Neural progenitor cell (in vitro differentiated cells): ENCODE data around the gene ADAMTSL1. TPM values are rescaled to one million over a fixed set of nuclear protein-coding genes. Genes with fewer than 3 reads are reported as not detected.

Experiments used
- DNase-seq: peaks from one replicate; pipeline ENCODE4 v3.0.0-alpha.2; 2016; ENCODE audit warnings: low spot score
- H2AFZ ChIP-seq: fragments of 200-600 bp; sonication (generic); replicated peaks from 2 replicates; pipeline ENCODE4 v1.6.1; 2016; ENCODE audit warnings: antibody characterized with exemption
- H3F3A ChIP-seq: fragments of 200-600 bp; sonication (generic); 2 replicates; pipeline ENCODE4 v1.6.1; 2016; ENCODE audit warnings: antibody characterized with exemption, low read depth
- H3K27ac ChIP-seq: fragments of 200-600 bp; sonication (generic); 2 replicates; pipeline ENCODE4 v1.5.1; 2016; ENCODE audit warnings: mild to moderate bottlenecking
- H3K27me3 ChIP-seq: fragments of 200-600 bp; sonication (generic); 2 replicates; pipeline ENCODE4 v1.6.1; 2016; ENCODE audit warnings: mild to moderate bottlenecking, moderate library complexity
- H3K36me3 ChIP-seq: fragments of 200-600 bp; sonication (generic); 2 replicates; pipeline ENCODE4 v1.5.1; 2016
- H3K4me1 ChIP-seq: fragments of 200-600 bp; sonication (generic); 2 replicates; pipeline ENCODE4 v1.6.1; 2016; ENCODE audit warnings: mixed run types
- H3K4me2 ChIP-seq: fragments of 200-600 bp; sonication (generic); 2 replicates; pipeline ENCODE4 v1.6.1; 2016
- H3K4me3 ChIP-seq: fragments of 200-600 bp; sonication (generic); 2 replicates; pipeline ENCODE4 v1.5.1; 2016
- H3K79me2 ChIP-seq: fragments of 200-600 bp; sonication (generic); 2 replicates; pipeline ENCODE4 v1.6.1; 2016; ENCODE audit warnings: low read depth
- H3K9ac ChIP-seq: fragments of 200-600 bp; sonication (generic); 2 replicates; pipeline ENCODE4 v1.6.1; 2016
- H3K9me3 ChIP-seq: fragments of 200-600 bp; sonication (generic); 2 replicates; pipeline ENCODE4 v1.5.1; 2016; ENCODE audit warnings: low read depth
- H4K20me1 ChIP-seq: fragments of 200-600 bp; sonication (generic); 2 replicates; pipeline ENCODE4 v1.6.1; 2016; ENCODE audit warnings: low read depth
- H3K27ac Mint-ChIP-seq: 3 replicates; pipeline ENCODE4 v1.8.0; 2021; ENCODE audit warnings: mixed read lengths
- H3K27me3 Mint-ChIP-seq: 2 replicates; pipeline ENCODE4 v1.8.0; 2022; ENCODE audit warnings: low read depth, mild to moderate bottlenecking, inconsistent platforms, moderate library complexity, mixed read lengths; ENCODE audit not compliant: insufficient read depth
- H3K36me3 Mint-ChIP-seq: 3 replicates; pipeline ENCODE4 v1.8.0; 2021; ENCODE audit warnings: mixed read lengths
- H3K4me1 Mint-ChIP-seq: 3 replicates; pipeline ENCODE4 v1.8.0; 2021; ENCODE audit warnings: mixed read lengths
- H3K4me3 Mint-ChIP-seq: 3 replicates; pipeline ENCODE4 v1.8.0; 2021; ENCODE audit warnings: mild to moderate bottlenecking, moderate library complexity, mixed read lengths
- H3K9me3 Mint-ChIP-seq: 3 replicates; pipeline ENCODE4 v1.8.0; 2020; ENCODE audit warnings: mixed read lengths
- EZH2 ChIP-seq: fragments of 200-600 bp; sonication (generic); IDR thresholded peaks from 2 replicates; pipeline ENCODE4 v1.6.1; 2017; ENCODE audit warnings: antibody characterized with exemption, mild to moderate bottlenecking, moderate library complexity
- EZH2phosphoT487 ChIP-seq: fragments of 200-600 bp; sonication (generic); IDR thresholded peaks from 2 replicates; pipeline ENCODE4 v1.6.1; 2017; ENCODE audit warnings: antibody characterized with exemption
- total RNA-seq: library from RNA; depleted of rRNA; stranded (reverse); fragments of >200 nt; gene quantifications from 2 replicates; pipeline ENCODE4 v1.2.3, GENCODE V29; 2015; ENCODE audit warnings: low replicate concordance
- TF ChIP-seq, protein P1 (sequence below): fragments of 200-600 bp; sonication (generic); IDR thresholded peaks from 2 replicates; pipeline ENCODE4 v1.5.1; 2017; ENCODE audit warnings: antibody characterized with exemption, mild to moderate bottlenecking

The ADAMTSL1 gene
- total RNA-seq, 1 donor from 2014 or later, result 0.73 TPM

DNA sequence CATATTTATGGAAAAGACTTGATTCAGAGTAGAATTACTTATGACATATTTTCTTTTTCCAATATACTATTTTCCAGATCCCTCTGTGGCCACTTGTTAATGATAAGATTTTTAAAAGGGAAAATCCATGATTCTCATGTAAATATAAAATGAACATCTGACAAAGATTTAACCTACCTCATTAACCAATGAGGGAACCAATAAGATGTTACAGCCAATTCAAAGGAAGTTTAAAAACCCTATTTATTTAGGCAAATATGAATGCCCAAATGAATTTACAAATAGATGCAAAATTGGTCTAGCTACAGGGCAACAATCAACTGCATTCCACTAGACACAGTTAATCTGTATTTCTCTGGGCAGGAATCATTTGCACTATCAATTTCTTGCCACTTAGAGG, 226.8 kb downstream of the ADAMTSL1 start:
- no peaks in the 10 kb centered on the region for H3K36me3 Mint-ChIP-seq
- no peaks in the 10 kb centered on the region for H3K4me1 ChIP-seq
- no peaks in the 10 kb centered on the region for H4K20me1 ChIP-seq
- no peaks in the 10 kb centered on the region for H3K79me2 ChIP-seq
- no peak overlapping the region for H3K27ac Mint-ChIP-seq
- no peak overlapping the region for H3K4me3 Mint-ChIP-seq
- TF ChIP-seq EZH2phosphoT487, result no peak
- no peak for TF ChIP-seq EZH2
- TF ChIP-seq, protein P1, sequence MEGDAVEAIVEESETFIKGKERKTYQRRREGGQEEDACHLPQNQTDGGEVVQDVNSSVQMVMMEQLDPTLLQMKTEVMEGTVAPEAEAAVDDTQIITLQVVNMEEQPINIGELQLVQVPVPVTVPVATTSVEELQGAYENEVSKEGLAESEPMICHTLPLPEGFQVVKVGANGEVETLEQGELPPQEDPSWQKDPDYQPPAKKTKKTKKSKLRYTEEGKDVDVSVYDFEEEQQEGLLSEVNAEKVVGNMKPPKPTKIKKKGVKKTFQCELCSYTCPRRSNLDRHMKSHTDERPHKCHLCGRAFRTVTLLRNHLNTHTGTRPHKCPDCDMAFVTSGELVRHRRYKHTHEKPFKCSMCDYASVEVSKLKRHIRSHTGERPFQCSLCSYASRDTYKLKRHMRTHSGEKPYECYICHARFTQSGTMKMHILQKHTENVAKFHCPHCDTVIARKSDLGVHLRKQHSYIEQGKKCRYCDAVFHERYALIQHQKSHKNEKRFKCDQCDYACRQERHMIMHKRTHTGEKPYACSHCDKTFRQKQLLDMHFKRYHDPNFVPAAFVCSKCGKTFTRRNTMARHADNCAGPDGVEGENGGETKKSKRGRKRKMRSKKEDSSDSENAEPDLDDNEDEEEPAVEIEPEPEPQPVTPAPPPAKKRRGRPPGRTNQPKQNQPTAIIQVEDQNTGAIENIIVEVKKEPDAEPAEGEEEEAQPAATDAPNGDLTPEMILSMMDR, result no peak
- no peak overlapping the region for H3K9ac ChIP-seq
- H3K27me3 Mint-ChIP-seq, result peaks cover 2% of the 10 kb centered on the region
- H3K4me1 Mint-ChIP-seq, result no peaks in the 10 kb centered on the region
- no peaks in the 10 kb centered on the region for H3F3A ChIP-seq
- H3K9me3 ChIP-seq, result no peaks in the 10 kb centered on the region
- H3K36me3 ChIP-seq, result peaks cover 3% of the 10 kb centered on the region
- no peak overlapping the region for H2AFZ ChIP-seq
- no peak overlapping the region for H3K27ac ChIP-seq
- no peaks in the 10 kb centered on the region for H3K27me3 ChIP-seq
- no peak for DNase-seq
- H3K4me2 ChIP-seq, result no peak overlapping the region
- peaks cover 6% of the 10 kb centered on the region for H3K9me3 Mint-ChIP-seq
- H3K4me3 ChIP-seq, result no peak overlapping the region

DNA sequence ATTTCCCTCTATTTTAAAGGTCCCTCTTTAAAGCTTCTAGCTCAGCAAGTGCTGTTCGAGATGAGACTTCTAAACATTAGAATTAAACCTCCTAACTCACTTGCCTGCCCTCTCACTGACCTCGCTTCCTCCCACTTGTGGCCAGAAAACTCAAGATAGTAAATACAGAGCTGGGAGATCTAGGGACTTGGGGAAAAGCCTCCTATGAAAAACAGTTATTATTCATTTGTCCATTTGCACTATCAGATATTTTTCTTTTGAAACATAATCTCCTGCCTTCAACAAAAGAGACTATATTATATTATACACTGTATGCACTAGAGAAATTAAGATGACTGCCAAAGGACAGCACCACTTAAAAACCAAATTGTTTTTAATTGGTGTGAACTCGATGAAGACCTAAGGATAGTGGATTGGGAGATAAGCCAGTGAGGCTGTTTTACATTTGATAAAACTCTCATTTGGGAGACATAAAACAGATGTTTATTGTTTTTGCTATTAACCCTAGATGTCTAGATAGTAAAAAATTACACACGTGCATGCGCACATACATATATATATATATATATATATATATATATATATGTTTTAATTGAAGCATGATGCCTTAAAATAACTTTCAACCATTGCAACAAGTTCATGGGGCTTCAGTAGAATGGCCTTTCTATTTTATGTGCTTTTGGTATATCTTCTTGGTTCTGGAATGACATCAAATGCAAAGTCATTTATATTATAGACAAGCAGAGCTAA, 229.4 kb downstream of the ADAMTSL1 start:
- Histone ChIP-seq H3K27me3 (no peaks in the 10 kb centered on the region), H3K9ac (no peak overlapping the region), H3K4me2 (no peak overlapping the region), H3K4me3 (no peak overlapping the region), H3F3A (no peaks in the 10 kb centered on the region), H2AFZ (no peak overlapping the region), H3K27ac (no peak overlapping the region), H3K36me3 (no peaks in the 10 kb centered on the region), H4K20me1 (no peaks in the 10 kb centered on the region), H3K4me1 (peaks cover 2% of the 10 kb centered on the region), H3K79me2 (no peaks in the 10 kb centered on the region), H3K9me3 (no peaks in the 10 kb centered on the region)
- no peak for DNase-seq
- Mint-ChIP-seq H3K36me3 (no peaks in the 10 kb centered on the region), H3K27ac (no peak overlapping the region), H3K9me3 (no peaks in the 10 kb centered on the region), H3K27me3 (peaks cover 4% of the 10 kb centered on the region), H3K4me1 (peaks cover 6% of the 10 kb centered on the region), H3K4me3 (no peak overlapping the region)
- TF ChIP-seq EZH2, result no peak
- no peak for TF ChIP-seq EZH2phosphoT487
- TF ChIP-seq, protein P1, result no peak

DNA sequence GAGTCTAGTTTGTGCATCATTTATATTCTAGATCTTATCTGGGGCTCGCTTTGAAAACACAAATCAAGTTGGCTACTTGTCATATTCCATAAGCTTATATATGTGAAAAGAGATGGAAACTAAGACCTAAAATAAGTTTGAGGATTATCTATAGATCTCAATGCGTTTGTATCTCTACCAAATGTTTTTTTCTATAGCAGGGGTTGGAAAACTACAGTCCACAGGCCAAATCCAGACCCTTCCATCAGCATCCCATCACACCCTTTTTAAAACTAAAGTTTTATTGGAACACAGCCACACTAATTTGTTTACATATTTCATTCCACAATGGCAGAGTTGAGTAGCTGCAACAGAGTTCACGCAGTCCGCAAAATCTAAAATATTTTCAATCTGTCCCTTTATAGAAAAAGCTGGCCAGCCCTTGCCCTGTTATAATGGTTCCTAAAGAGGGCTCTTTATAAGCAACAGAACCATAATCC, 230.0 kb downstream of the ADAMTSL1 start:
- no peaks in the 10 kb centered on the region for H3K27me3 ChIP-seq
- no peak for DNase-seq
- Mint-ChIP-seq H3K27ac (no peak overlapping the region), H3K36me3 (no peaks in the 10 kb centered on the region), H3K4me1 (peaks cover 6% of the 10 kb centered on the region), H3K27me3 (peaks cover 3% of the 10 kb centered on the region), H3K9me3 (no peaks in the 10 kb centered on the region), H3K4me3 (no peak overlapping the region)
- H3K9me3 ChIP-seq, result no peaks in the 10 kb centered on the region
- TF ChIP-seq, protein P1, result no peak
- no peak for TF ChIP-seq EZH2phosphoT487
- no peak for TF ChIP-seq EZH2
- no peak overlapping the region for H3K4me3 ChIP-seq
- no peaks in the 10 kb centered on the region for H4K20me1 ChIP-seq
- H3K79me2 ChIP-seq, result no peaks in the 10 kb centered on the region
- H3K36me3 ChIP-seq, result no peaks in the 10 kb centered on the region
- no peaks in the 10 kb centered on the region for H3F3A ChIP-seq
- H3K9ac ChIP-seq, result no peak overlapping the region
- no peak overlapping the region for H3K4me2 ChIP-seq
- H3K4me1 ChIP-seq, result peaks cover 6% of the 10 kb centered on the region
- no peak overlapping the region for H2AFZ ChIP-seq
- no peak overlapping the region for H3K27ac ChIP-seq
